ES-I3 (cell line): ENCODE measurements around the gene TCEAL5.
"Not testable (repeated sequence)": the region's sequence is repeated elsewhere in the genome, so short reads cannot be mapped to it uniquely, and the experiment has no call there.

Experiments used
- H3K36me3 ChIP-seq: 2 replicates; pipeline ENCODE4 v1.6.1; 2013; ENCODE audit warnings: mild to moderate bottlenecking, low read length, control low read depth, moderate library complexity; ENCODE audit not compliant: insufficient read depth
- H3K4me1 ChIP-seq: 2 replicates; pipeline ENCODE4 v1.6.1; 2013; ENCODE audit warnings: mild to moderate bottlenecking, control low read depth, low read length; ENCODE audit not compliant: insufficient read depth
- H3K9ac ChIP-seq: 2 replicates; pipeline ENCODE4 v1.6.1; 2013; ENCODE audit warnings: low read depth, mild to moderate bottlenecking, low read length, moderate library complexity
- H3K9me3 ChIP-seq: 2 replicates; pipeline ENCODE4 v1.6.1; 2013; ENCODE audit warnings: mild to moderate bottlenecking, low read length, moderate library complexity; ENCODE audit not compliant: control insufficient read depth, insufficient read depth

TCEAL5 gene

GRCh38 chrX:103254171-103254824, 22.3 kb downstream of the TCEAL5 start:
- peaks cover 15% of the 10 kb centered on the region for H3K36me3 ChIP-seq
- H3K9me3 ChIP-seq, result no peaks in the 10 kb centered on the region
- peaks cover 12% of the 10 kb centered on the region for H3K4me1 ChIP-seq
- H3K9ac ChIP-seq, result peak overlapping the region; percentile 81

GRCh38 chrX:103253608-103254007, 22.9 kb downstream of the TCEAL5 start:
- H3K9ac ChIP-seq, result peak overlapping the region; percentile 81
- H3K9me3 ChIP-seq, result no peaks in the 10 kb centered on the region
- peaks cover 15% of the 10 kb centered on the region for H3K36me3 ChIP-seq
- peaks cover 12% of the 10 kb centered on the region for H3K4me1 ChIP-seq

GRCh38 chrX:103250977-103251376, 25.6 kb downstream of the TCEAL5 start:
- H3K9me3 ChIP-seq, result no peaks in the 10 kb centered on the region
- H3K36me3 ChIP-seq, result peaks cover 15% of the 10 kb centered on the region
- H3K9ac ChIP-seq, result no peak overlapping the region
- peaks cover 12% of the 10 kb centered on the region for H3K4me1 ChIP-seq

GRCh38 chrX:103249805-103250204, 26.7 kb downstream of the TCEAL5 start:
- Histone ChIP-seq H3K9me3 (no peaks in the 10 kb centered on the region), H3K9ac (no peak overlapping the region), H3K36me3 (peaks cover 15% of the 10 kb centered on the region), H3K4me1 (peaks cover 12% of the 10 kb centered on the region)

GRCh38 chrX:103248553-103248952, 28.0 kb downstream of the TCEAL5 start:
- Histone ChIP-seq H3K9me3 (no peaks in the 10 kb centered on the region), H3K4me1 (peaks cover 12% of the 10 kb centered on the region), H3K9ac (no peak overlapping the region), H3K36me3 (peaks cover 15% of the 10 kb centered on the region)

- Histone ChIP-seq H3K36me3 (no peaks in the 10 kb centered on the region), H3K4me1 (peaks cover 5% of the 10 kb centered on the region), H3K9me3 (no peaks in the 10 kb centered on the region), H3K9ac (no peak overlapping the region)
These were observed 36.4 kb downstream of the TCEAL5 start for GRCh38 chrX:103240155-103240554.

- H3K36me3 ChIP-seq, result no peaks in the 10 kb centered on the region
- H3K9me3 ChIP-seq, result no peaks in the 10 kb centered on the region
- H3K9ac ChIP-seq, result no peak overlapping the region
- H3K4me1 ChIP-seq, result no peaks in the 10 kb centered on the region
These were observed 40.3 kb downstream of the TCEAL5 start for GRCh38 chrX:103236296-103236695.

- H3K9ac ChIP-seq, H3K9me3 ChIP-seq, H3K4me1 ChIP-seq, H3K36me3 ChIP-seq: not testable (repeated sequence)
These were observed 40.9 kb downstream of the TCEAL5 start for GRCh38 chrX:103235608-103236007.

GRCh38 chrX:103234869-103235268, 41.7 kb downstream of the TCEAL5 start:
- H3K9ac ChIP-seq, result no peak overlapping the region
- no peaks in the 10 kb centered on the region for H3K36me3 ChIP-seq
- no peaks in the 10 kb centered on the region for H3K9me3 ChIP-seq

GRCh38 chrX:103233263-103233662, 43.3 kb downstream of the TCEAL5 start:
- H3K9ac ChIP-seq, result no peak overlapping the region
- H3K36me3 ChIP-seq, result no peaks in the 10 kb centered on the region
- H3K9me3 ChIP-seq, result no peaks in the 10 kb centered on the region
- H3K4me1 ChIP-seq, result no peaks in the 10 kb centered on the region

More at GRCh38 chrX:103234869-103235268, 41.7 kb downstream of the TCEAL5 start:
- no peaks in the 10 kb centered on the region for H3K4me1 ChIP-seq

GRCh38 chrX:103225918-103226317, 50.6 kb downstream of the TCEAL5 start:
- H3K9ac ChIP-seq, H3K9me3 ChIP-seq, H3K36me3 ChIP-seq, H3K4me1 ChIP-seq: not testable (repeated sequence)
